H9 (cell line): Measurements from ENCODE around the gene MATN1. TPM values are rescaled to one million over a fixed set of nuclear protein-coding genes. Genes with fewer than 3 reads are reported as not detected.

Experiments used
- DNase-seq: peaks from one replicate; pipeline ENCODE4 v3.0.0-alpha.2; 2017
- H2AFZ ChIP-seq: one replicate; pipeline ENCODE4 v1.6.1; 2013; ENCODE audit warnings: mild to moderate bottlenecking, low read length, control low read depth, moderate library complexity
- H2AK5ac ChIP-seq: 2 replicates; pipeline ENCODE4 v1.6.1; 2013; ENCODE audit warnings: low read length, control low read depth, mixed read lengths; ENCODE audit not compliant: insufficient read length
- H2BK120ac ChIP-seq: one replicate; pipeline ENCODE4 v1.6.1; 2013; ENCODE audit warnings: low read depth, mild to moderate bottlenecking, low read length, control low read depth, inconsistent platforms; ENCODE audit not compliant: poor library complexity, severe bottlenecking
- H2BK12ac ChIP-seq: 2 replicates; pipeline ENCODE4 v1.6.1; 2013; ENCODE audit warnings: low read length, control low read depth, mixed read lengths, low read depth; ENCODE audit not compliant: insufficient read length
- H2BK15ac ChIP-seq: 2 replicates; pipeline ENCODE4 v1.6.1; 2013; ENCODE audit warnings: low read depth, low read length, control low read depth
- H2BK20ac ChIP-seq: one replicate; pipeline ENCODE4 v1.6.1; 2013; ENCODE audit warnings: low read depth, mild to moderate bottlenecking, low read length, control low read depth, inconsistent platforms; ENCODE audit not compliant: poor library complexity, severe bottlenecking
- H2BK5ac ChIP-seq: 2 replicates; pipeline ENCODE4 v1.6.1; 2013; ENCODE audit warnings: low read length, control low read depth, mixed read lengths; ENCODE audit not compliant: insufficient read length
- H3K14ac ChIP-seq: 2 replicates; pipeline ENCODE4 v1.6.1; 2013; ENCODE audit warnings: low read length, control low read depth; ENCODE audit not compliant: insufficient read depth
- H3K18ac ChIP-seq: 2 replicates; pipeline ENCODE4 v1.6.1; 2013; ENCODE audit warnings: low read depth, mild to moderate bottlenecking, mixed read lengths, low read length, control low read depth; ENCODE audit not compliant: insufficient read length
- H3K23ac ChIP-seq: 2 replicates; pipeline ENCODE4 v1.6.1; 2013; ENCODE audit warnings: low read length, control low read depth, mixed read lengths, low read depth; ENCODE audit not compliant: insufficient read length
- H3K23me2 ChIP-seq: 2 replicates; pipeline ENCODE4 v1.6.1; 2013; ENCODE audit warnings: low read depth, mild to moderate bottlenecking, mixed read lengths, low read length, control low read depth; ENCODE audit not compliant: insufficient read length, poor library complexity, severe bottlenecking
- H3K27ac ChIP-seq: 2 replicates; pipeline ENCODE4 v1.5.1; 2013; ENCODE audit warnings: low read length, control low read depth, mixed read lengths, low read depth; ENCODE audit not compliant: insufficient read length
- H3K27me3 ChIP-seq: 2 replicates; pipeline ENCODE4 v1.6.1; 2013; ENCODE audit warnings: low read length, control low read depth, inconsistent platforms; ENCODE audit not compliant: insufficient read depth
- H3K4ac ChIP-seq: 2 replicates; pipeline ENCODE4 v1.6.1; 2013; ENCODE audit warnings: low read depth, mild to moderate bottlenecking, control low read depth, inconsistent platforms, low read length, moderate library complexity
- H3K4me1 ChIP-seq: 2 replicates; pipeline ENCODE4 v1.6.1; 2013; ENCODE audit warnings: low read length, control low read depth, inconsistent platforms; ENCODE audit not compliant: insufficient read depth
- H3K4me2 ChIP-seq: 2 replicates; pipeline ENCODE4 v1.6.1; 2013; ENCODE audit warnings: low read length, control low read depth, mixed read lengths; ENCODE audit not compliant: insufficient read length, insufficient read depth
- H3K56ac ChIP-seq: 2 replicates; pipeline ENCODE4 v1.6.1; 2013; ENCODE audit warnings: low read depth, mild to moderate bottlenecking, mixed read lengths, low read length, control low read depth; ENCODE audit not compliant: insufficient read length
- H3K79me1 ChIP-seq: 2 replicates; pipeline ENCODE4 v1.6.1; 2013; ENCODE audit warnings: low read depth, mild to moderate bottlenecking, moderate library complexity, low read length, control low read depth, inconsistent platforms; ENCODE audit not compliant: insufficient read depth, poor library complexity, severe bottlenecking
- H3K79me2 ChIP-seq: 2 replicates; pipeline ENCODE4 v1.6.1; 2013; ENCODE audit warnings: low read length, control low read depth, inconsistent platforms; ENCODE audit not compliant: insufficient read depth
- H3K9ac ChIP-seq: 2 replicates; pipeline ENCODE4 v1.6.1; 2013; ENCODE audit warnings: low read length, control low read depth, mixed read lengths; ENCODE audit not compliant: insufficient read length; ENCODE audit errors: extremely low read depth
- H3K9me3 ChIP-seq: one replicate; pipeline ENCODE4 v1.6.1; 2013; ENCODE audit warnings: low read depth, low read length, inconsistent platforms; ENCODE audit not compliant: control insufficient read depth
- H3T11ph ChIP-seq: one replicate; pipeline ENCODE4 v1.6.1; 2013; ENCODE audit warnings: mild to moderate bottlenecking, low read length, control low read depth, inconsistent platforms
- H4K20me1 ChIP-seq: one replicate; pipeline ENCODE4 v1.6.1; 2013; ENCODE audit not compliant: control insufficient read depth, insufficient read length, insufficient read depth
- H4K5ac ChIP-seq: 2 replicates; pipeline ENCODE4 v1.6.1; 2013; ENCODE audit warnings: low read depth, mild to moderate bottlenecking, mixed read lengths, low read length, control low read depth; ENCODE audit not compliant: insufficient read length
- H4K8ac ChIP-seq: replicated peaks from 2 replicates; pipeline ENCODE4 v1.6.1; 2013; ENCODE audit warnings: low read length, control low read depth, mixed read lengths, low read depth; ENCODE audit not compliant: insufficient read length
- H4K91ac ChIP-seq: 2 replicates; pipeline ENCODE4 v1.6.1; 2013; ENCODE audit warnings: low read depth, mild to moderate bottlenecking, moderate library complexity, mixed read lengths, low read length, control low read depth; ENCODE audit not compliant: insufficient read length
- H3K27ac Mint-ChIP-seq, 3 experiments: 2 replicates in 2 of 3; 3 replicates in 1 of 3; pipeline ENCODE4 v1.8.0; 2020 to 2021; ENCODE audit warnings: mixed read lengths in 3 of 3, mild to moderate bottlenecking in 1 of 3, moderate library complexity in 1 of 3
- H3K27me3 Mint-ChIP-seq: 2 replicates; pipeline ENCODE4 v1.8.0; 2021; ENCODE audit warnings: low read depth, mild to moderate bottlenecking, moderate library complexity, mixed read lengths
- H3K36me3 Mint-ChIP-seq, 3 experiments: 2 replicates in 2 of 3; 3 replicates in 1 of 3; pipeline ENCODE4 v1.8.0; 2020 to 2021; ENCODE audit warnings: low read depth in 3 of 3, mixed read lengths in 3 of 3; ENCODE audit not compliant: insufficient read depth in 1 of 3
- H3K4me1 Mint-ChIP-seq, 2 experiments: 2 replicates each; pipeline ENCODE4 v1.8.0; 2020; ENCODE audit warnings: mixed read lengths in 2 of 2
- H3K4me3 Mint-ChIP-seq, 2 experiments: 2 replicates in 1 of 2; 3 replicates in 1 of 2; pipeline ENCODE4 v1.8.0; 2020 to 2021; ENCODE audit warnings: mild to moderate bottlenecking in 2 of 2, mixed read lengths in 2 of 2, moderate library complexity in 1 of 2
- H3K9me3 Mint-ChIP-seq, 2 experiments: 2 replicates in 1 of 2; 3 replicates in 1 of 2; pipeline ENCODE4 v1.8.0; 2020; ENCODE audit warnings: mild to moderate bottlenecking in 2 of 2, mixed read lengths in 2 of 2, moderate library complexity in 1 of 2
- CTCF ChIP-seq: fragments of 200-600 bp; sonication (generic); conservative IDR thresholded peaks from 3 replicates; pipeline ENCODE4 v1.8.0; 2021; ENCODE audit warnings: antibody characterized with exemption, mild to moderate bottlenecking
- WGBS: extraction: QIAGEN DNeasy Blood & Tissue Kit; methylation state at CpG from one replicate; pipeline ENCODE4 v1.1.7; 2013; ENCODE audit warnings: missing lambda C conversion rate, low lambda C conversion rate, mixed read lengths; ENCODE audit not compliant: insufficient read length; ENCODE audit errors: extremely low coverage; 5-methylcytosine and 5-hydroxymethylcytosine counted together
- total RNA-seq: library from RNA; stranded (reverse); gene quantifications from 2 replicates; pipeline ENCODE4 v1.2.1, GENCODE V29; 2021

The MATN1 gene
- total RNA-seq, 1 experiment from 2014 or later = not detected

DNA sequence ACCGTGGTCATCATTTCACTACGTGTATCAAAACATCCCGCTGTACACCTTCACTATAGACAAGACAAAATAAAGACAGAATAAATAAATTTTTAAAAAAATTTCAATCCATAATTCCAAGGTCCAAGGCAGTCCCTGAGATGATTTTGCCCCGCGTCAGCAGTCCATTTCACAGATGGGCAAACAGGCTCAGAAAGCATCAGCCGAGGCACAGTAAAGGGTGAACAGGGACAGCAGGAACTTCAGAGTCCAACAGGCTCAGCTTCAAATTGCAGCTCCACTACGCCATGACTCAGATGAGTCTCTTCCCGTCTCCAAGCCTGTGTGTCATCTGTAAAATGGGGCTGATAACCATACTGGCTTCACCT is 15.0 kb downstream of the MATN1 start:
- Histone ChIP-seq H4K91ac (no peak overlapping the region), H3K4me2 (no peak overlapping the region), H4K8ac (no peak overlapping the region), H3K23me2 (no peaks in the 10 kb centered on the region), H4K5ac (no peak overlapping the region), H2AFZ (no peak overlapping the region), H3K27me3 (no peaks in the 10 kb centered on the region), H2BK20ac (no peak overlapping the region), H3K9ac (no peak overlapping the region), H3K14ac (no peak overlapping the region), H4K20me1 (no peaks in the 10 kb centered on the region), H2BK15ac (no peak overlapping the region), H3T11ph (no peak overlapping the region), H3K18ac (no peak overlapping the region), H3K4me1 (no peaks in the 10 kb centered on the region), H3K9me3 (no peaks in the 10 kb centered on the region), H2BK120ac (no peak overlapping the region), H3K23ac (no peak overlapping the region), H3K4ac (no peak overlapping the region), H2AK5ac (no peak overlapping the region), H3K79me1 (no peaks in the 10 kb centered on the region), H2BK12ac (no peak overlapping the region), H2BK5ac (no peak overlapping the region), H3K79me2 (no peaks in the 10 kb centered on the region), H3K56ac (no peak overlapping the region), H3K27ac (no peak overlapping the region)
- Mint-ChIP-seq H3K27me3 (peaks cover 9% of the 10 kb centered on the region), H3K9me3 (no peaks in the 10 kb centered on the region), H3K27ac (no peak overlapping the region), H3K4me3 (no peak overlapping the region), H3K4me1 (peaks cover 0 to 2% of the 10 kb centered on the region in 2 experiments; a peak in 1 of 4 replicates), H3K36me3 (no peaks in the 10 kb centered on the region)
- WGBS = no CpG with 5 or more reads among the region's 8 CpGs
- no peak for DNase-seq
- no peak for TF ChIP-seq CTCF
